GM12878 (cell line): Measurements from ENCODE around the gene HEMK1.

Experiments used
- HCFC1 ChIP-seq: fragments of 150-350 bp; IDR thresholded peaks from 2 replicates; pipeline ENCODE4 v1.6.1; 2014; ENCODE audit warnings: low read length
- PAX8 ChIP-seq: fragments of 450-650 bp; IDR thresholded peaks from 2 replicates; pipeline ENCODE4 v1.6.1; 2017; ENCODE audit warnings: mild to moderate bottlenecking, moderate library complexity
- POLR2A ChIP-seq: IDR thresholded peaks from 2 replicates; pipeline ENCODE4 v1.6.1; 2011; ENCODE audit warnings: low read depth, mild to moderate bottlenecking, low read length
- POLR2AphosphoS5 ChIP-seq: IDR thresholded peaks from 2 replicates; pipeline ENCODE4 v1.6.1; 2011; ENCODE audit warnings: mild to moderate bottlenecking, low read length, inconsistent platforms
- SIN3A ChIP-seq: IDR thresholded peaks from 2 replicates; pipeline ENCODE4 v1.6.1; 2012; ENCODE audit warnings: low read depth, low read length, improper control_type of control experiment
- SUPT20H ChIP-seq: IDR thresholded peaks from 2 replicates; pipeline ENCODE4 v1.6.1; 2011; ENCODE audit warnings: low read depth, mild to moderate bottlenecking, low read length, moderate library complexity, borderline replicate concordance; ENCODE audit not compliant: control insufficient read depth
- ZNF274 ChIP-seq: IDR thresholded peaks from one replicate; pipeline ENCODE4 v1.8.0; 2011; ENCODE audit not compliant: insufficient read length, insufficient read depth
- TF ChIP-seq, protein P1 (sequence below): IDR thresholded peaks from 2 replicates; pipeline ENCODE4 v1.6.1; 2012; ENCODE audit warnings: low read depth, low read length, improper control_type of control experiment
- TF ChIP-seq, protein P2 (sequence below), 3 experiments: IDR thresholded peaks in 2 of 3; conservative IDR thresholded peaks in 1 of 3; 2 replicates each; pipeline ENCODE4 v1.5.1; 2011; ENCODE audit warnings: low read depth in 3 of 3, low read length in 3 of 3, mild to moderate bottlenecking in 3 of 3, control low read depth in 2 of 3, moderate library complexity in 2 of 3, inconsistent platforms in 1 of 3, mixed read lengths in 1 of 3; ENCODE audit not compliant: control insufficient read depth in 2 of 3, insufficient read depth in 1 of 3; ENCODE audit errors: extremely low read depth in 1 of 3
- TF ChIP-seq, protein P3 (sequence below): fragments of 450-650 bp; IDR thresholded peaks from 2 replicates; pipeline ENCODE4 v1.6.1; 2017; ENCODE audit warnings: mild to moderate bottlenecking

DNA sequence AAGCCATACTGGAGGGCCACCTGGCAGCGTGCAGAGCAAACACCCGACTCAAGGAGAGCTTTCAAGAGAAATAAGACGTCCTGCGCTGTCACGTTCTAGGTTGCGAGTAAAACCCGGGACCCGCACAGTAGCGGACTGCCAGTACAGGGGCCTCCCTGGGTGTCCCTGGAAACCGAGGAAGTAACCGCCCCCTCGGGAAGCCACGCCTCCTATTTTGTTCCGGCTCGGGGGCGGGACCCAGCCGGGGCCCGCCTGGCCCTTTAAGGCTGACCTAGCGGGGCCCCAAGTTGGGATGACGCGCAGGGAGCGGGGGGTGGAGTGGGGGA lies 47.4 kb downstream of the HEMK1 start:
- TF ChIP-seq, protein P1, sequence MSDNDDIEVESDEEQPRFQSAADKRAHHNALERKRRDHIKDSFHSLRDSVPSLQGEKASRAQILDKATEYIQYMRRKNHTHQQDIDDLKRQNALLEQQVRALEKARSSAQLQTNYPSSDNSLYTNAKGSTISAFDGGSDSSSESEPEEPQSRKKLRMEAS: no peak
- TF ChIP-seq, protein P2, sequence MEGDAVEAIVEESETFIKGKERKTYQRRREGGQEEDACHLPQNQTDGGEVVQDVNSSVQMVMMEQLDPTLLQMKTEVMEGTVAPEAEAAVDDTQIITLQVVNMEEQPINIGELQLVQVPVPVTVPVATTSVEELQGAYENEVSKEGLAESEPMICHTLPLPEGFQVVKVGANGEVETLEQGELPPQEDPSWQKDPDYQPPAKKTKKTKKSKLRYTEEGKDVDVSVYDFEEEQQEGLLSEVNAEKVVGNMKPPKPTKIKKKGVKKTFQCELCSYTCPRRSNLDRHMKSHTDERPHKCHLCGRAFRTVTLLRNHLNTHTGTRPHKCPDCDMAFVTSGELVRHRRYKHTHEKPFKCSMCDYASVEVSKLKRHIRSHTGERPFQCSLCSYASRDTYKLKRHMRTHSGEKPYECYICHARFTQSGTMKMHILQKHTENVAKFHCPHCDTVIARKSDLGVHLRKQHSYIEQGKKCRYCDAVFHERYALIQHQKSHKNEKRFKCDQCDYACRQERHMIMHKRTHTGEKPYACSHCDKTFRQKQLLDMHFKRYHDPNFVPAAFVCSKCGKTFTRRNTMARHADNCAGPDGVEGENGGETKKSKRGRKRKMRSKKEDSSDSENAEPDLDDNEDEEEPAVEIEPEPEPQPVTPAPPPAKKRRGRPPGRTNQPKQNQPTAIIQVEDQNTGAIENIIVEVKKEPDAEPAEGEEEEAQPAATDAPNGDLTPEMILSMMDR (IDR thresholded peaks at IDR 0.05 in 2 of 3, conservative IDR thresholded peaks at IDR 0.05 in 1 of 3; ENCODE audit: control insufficient read depth in 2 of 3, extremely low read depth in 1 of 3, insufficient read depth in 1 of 3, low read depth in 3 of 3, low read length in 3 of 3): no peak
- TF ChIP-seq POLR2A: no peak
- no peak for TF ChIP-seq ZNF274
- no peak for TF ChIP-seq PAX8
- peak; percentile 80; the same call in 1 of the 2 replicates for TF ChIP-seq SIN3A
- no peak for TF ChIP-seq SUPT20H
- no peak for TF ChIP-seq HCFC1
- TF ChIP-seq POLR2AphosphoS5: no peak
- TF ChIP-seq, protein P3, sequence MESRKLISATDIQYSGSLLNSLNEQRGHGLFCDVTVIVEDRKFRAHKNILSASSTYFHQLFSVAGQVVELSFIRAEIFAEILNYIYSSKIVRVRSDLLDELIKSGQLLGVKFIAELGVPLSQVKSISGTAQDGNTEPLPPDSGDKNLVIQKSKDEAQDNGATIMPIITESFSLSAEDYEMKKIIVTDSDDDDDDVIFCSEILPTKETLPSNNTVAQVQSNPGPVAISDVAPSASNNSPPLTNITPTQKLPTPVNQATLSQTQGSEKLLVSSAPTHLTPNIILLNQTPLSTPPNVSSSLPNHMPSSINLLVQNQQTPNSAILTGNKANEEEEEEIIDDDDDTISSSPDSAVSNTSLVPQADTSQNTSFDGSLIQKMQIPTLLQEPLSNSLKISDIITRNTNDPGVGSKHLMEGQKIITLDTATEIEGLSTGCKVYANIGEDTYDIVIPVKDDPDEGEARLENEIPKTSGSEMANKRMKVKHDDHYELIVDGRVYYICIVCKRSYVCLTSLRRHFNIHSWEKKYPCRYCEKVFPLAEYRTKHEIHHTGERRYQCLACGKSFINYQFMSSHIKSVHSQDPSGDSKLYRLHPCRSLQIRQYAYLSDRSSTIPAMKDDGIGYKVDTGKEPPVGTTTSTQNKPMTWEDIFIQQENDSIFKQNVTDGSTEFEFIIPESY: no peak
